HepG2 (cell line): Measurements from ENCODE around the gene COX10. TPM values are rescaled to one million over a fixed set of nuclear protein-coding genes. Genes with fewer than 3 reads are reported as not detected.

Experiments used
- ATAC-seq: fragments of 200-7000 bp; cut with Tn5 transposase; 3 replicates; pipeline ENCODE4 v1.9.1; 2020; ENCODE audit warnings: mild to moderate bottlenecking, moderate library complexity
- BruUV-seq: library from RNA; stranded (reverse); fragments of 400-500 nt; replicated peaks from 2 replicates; lab custom pipeline; 2021; lab: Mats Ljungman, UMichigan
- CTCF ChIA-PET: fragments of 300-600 bp; formaldehyde crosslinking; extraction: SDS; loops from one replicate; lab custom pipeline; 2021; ENCODE audit warnings: low total read pairs, inconsistent platforms, low intra/inter-chr PET ratio; lab: Yijun Ruan, JAX
- POLR2A ChIA-PET: fragments of 350-600 bp; sonication (Branson Sonifier 250); formaldehyde crosslinking; loops from one replicate; lab custom pipeline; 2020; ENCODE audit warnings: antibody characterized with exemption, inconsistent platforms; lab: Yijun Ruan, JAX
- DNase-seq: peaks from one replicate; pipeline ENCODE4 v3.0.0-alpha.2; 2015; ENCODE audit warnings: low spot score
- FAIRE-seq: peaks from 3 replicates; lab custom pipeline; 2011; peaks lifted over from hg19 to GRCh38; lab: Jason Lieb, UNC
- H2AFZ ChIP-seq: one replicate; pipeline ENCODE4 v1.6.1; 2011; ENCODE audit warnings: low read length, inconsistent platforms
- H3K27ac ChIP-seq: fragments of 300-600 bp; 3 replicates; pipeline ENCODE4 v1.8.0; 2011; ENCODE audit warnings: mixed run types, mild to moderate bottlenecking, mixed read lengths, low read length, inconsistent platforms; ENCODE audit not compliant: insufficient read depth; ENCODE audit errors: extremely low read length
- H3K27me3 ChIP-seq, 2 experiments: fragments of 200-600 bp in 1 of 2; 2 replicates in 1 of 2; 3 replicates in 1 of 2; pipeline versions ENCODE4 v1.6.0 to v1.8.0; 2011; ENCODE audit warnings: low read length in 2 of 2, mild to moderate bottlenecking in 2 of 2, moderate library complexity in 2 of 2, inconsistent platforms in 1 of 2; ENCODE audit not compliant: insufficient read depth in 2 of 2, control insufficient read depth in 1 of 2
- H3K36me3 ChIP-seq, 2 experiments: fragments of 200-600 bp in 1 of 2; replicated peaks in 1 of 2; 2 replicates in 1 of 2; 3 replicates in 1 of 2; pipeline versions ENCODE4 v1.5.1 to v1.8.0; 2011; ENCODE audit warnings: low read length in 2 of 2, inconsistent platforms in 1 of 2; ENCODE audit not compliant: insufficient read depth in 2 of 2, control insufficient read depth in 1 of 2
- H3K4me1 ChIP-seq: 2 replicates; pipeline ENCODE4 v1.5.1; 2012; ENCODE audit warnings: low read length, inconsistent platforms; ENCODE audit not compliant: insufficient read depth
- H3K4me2 ChIP-seq: 2 replicates; pipeline ENCODE4 v1.6.0; 2011; ENCODE audit warnings: low read depth, low read length, inconsistent platforms
- H3K4me3 ChIP-seq, 3 experiments: fragments of 200-600 bp in 1 of 3; sonication (generic), shearing (Covaris generic) in 1 of 3; replicated peaks in 1 of 3; 2 replicates each; pipeline ENCODE4 v1.5.1; 2011 to 2016; ENCODE audit warnings: low read length in 3 of 3, inconsistent platforms in 2 of 3, low read depth in 2 of 3, mild to moderate bottlenecking in 2 of 3, control low read depth in 1 of 3, mixed read lengths in 1 of 3; ENCODE audit not compliant: insufficient read depth in 1 of 3
- H3K79me2 ChIP-seq: one replicate; pipeline ENCODE4 v1.6.1; 2011; ENCODE audit warnings: low read length, inconsistent platforms; ENCODE audit not compliant: insufficient read depth
- H3K9ac ChIP-seq: 2 replicates; pipeline ENCODE4 v1.6.0; 2011; ENCODE audit warnings: mild to moderate bottlenecking, low read depth, low read length, inconsistent platforms; ENCODE audit not compliant: insufficient read depth
- H3K9me3 ChIP-seq: 2 replicates; pipeline ENCODE4 v1.5.1; 2012; ENCODE audit warnings: mild to moderate bottlenecking, low read length
- H4K20me1 ChIP-seq: 2 replicates; pipeline ENCODE4 v1.6.0; 2011; ENCODE audit warnings: inconsistent platforms, mild to moderate bottlenecking, low read length, moderate library complexity; ENCODE audit not compliant: insufficient read depth
- ETV5 ChIP-seq: IDR thresholded peaks from 2 replicates; pipeline ENCODE4 v1.6.1; 2018; ENCODE audit warnings: missing biosample characterization, missing genetic modification reagents, inconsistent platforms, borderline replicate concordance
- NFE2 ChIP-seq: sonication (generic); formaldehyde crosslinking; IDR thresholded peaks from 2 replicates; pipeline ENCODE4 v1.4.0; 2020; ENCODE audit warnings: missing genetic modification reagents
- NR0B2 ChIP-seq: sonication (generic); formaldehyde crosslinking; IDR thresholded peaks from 2 replicates; pipeline ENCODE4 v1.4.0; 2020; ENCODE audit warnings: mild to moderate bottlenecking, missing genetic modification reagents
- PRMT3 ChIP-seq: sonication (generic); formaldehyde crosslinking; IDR thresholded peaks from 2 replicates; pipeline ENCODE4 v1.8.1; 2022; ENCODE audit warnings: low read depth, mild to moderate bottlenecking, moderate library complexity, missing genetic modification reagents, borderline replicate concordance
- SETDB1 ChIP-seq: sonication (generic); formaldehyde crosslinking; IDR thresholded peaks from 2 replicates; pipeline ENCODE4 v1.5.1; 2020; ENCODE audit warnings: missing genetic modification reagents, mild to moderate bottlenecking, borderline replicate concordance
- SP1 ChIP-seq, 2 experiments: fragments of 450-650 bp in 1 of 2; sonication (generic) in 1 of 2; formaldehyde crosslinking in 1 of 2; IDR thresholded peaks; 2 replicates each; pipeline versions ENCODE4 v1.4.0 to v1.6.1; 2016 to 2020; ENCODE audit warnings: missing genetic modification reagents in 1 of 2
- SRY ChIP-seq: sonication (generic); formaldehyde crosslinking; IDR thresholded peaks from 2 replicates; pipeline ENCODE4 v1.8.0; 2022; ENCODE audit warnings: mild to moderate bottlenecking, missing genetic modification reagents
- TARDBP ChIP-seq: sonication (generic); formaldehyde crosslinking; IDR thresholded peaks from 2 replicates; pipeline ENCODE4 v1.8.0; 2022; ENCODE audit warnings: mild to moderate bottlenecking, missing genetic modification reagents
- ZNF234 ChIP-seq: sonication (generic); formaldehyde crosslinking; conservative IDR thresholded peaks from 2 replicates; pipeline ENCODE4 v1.5.1; 2020; ENCODE audit warnings: mild to moderate bottlenecking, missing genetic modification reagents
- ZNF292 ChIP-seq: sonication (generic); formaldehyde crosslinking; IDR thresholded peaks from 2 replicates; pipeline ENCODE4 v1.8.1; 2022; ENCODE audit warnings: mild to moderate bottlenecking, low read depth, missing genetic modification reagents, borderline replicate concordance
- ZNF335 ChIP-seq: sonication (generic); formaldehyde crosslinking; IDR thresholded peaks from 2 replicates; pipeline ENCODE4 v1.4.0; 2020; ENCODE audit warnings: missing genetic modification reagents
- ZNF451 ChIP-seq: sonication (generic); formaldehyde crosslinking; IDR thresholded peaks from 2 replicates; pipeline ENCODE4 v1.5.0; 2020; ENCODE audit warnings: mild to moderate bottlenecking, missing genetic modification reagents
- ZNF746 ChIP-seq: sonication (generic); formaldehyde crosslinking; IDR thresholded peaks from 2 replicates; pipeline ENCODE4 v1.8.0; 2022; ENCODE audit warnings: mild to moderate bottlenecking, missing genetic modification reagents
- ZNF773 ChIP-seq: sonication (generic); formaldehyde crosslinking; IDR thresholded peaks from 2 replicates; pipeline ENCODE4 v1.4.0; 2020; ENCODE audit warnings: missing genetic modification reagents, borderline replicate concordance
- ZNF839 ChIP-seq: sonication (generic); formaldehyde crosslinking; IDR thresholded peaks from 2 replicates; pipeline ENCODE4 v1.4.0; 2020; ENCODE audit warnings: missing genetic modification reagents, mild to moderate bottlenecking, borderline replicate concordance
- WGBS: methylation state at CpG from one replicate; pipeline ENCODE4 v1.1.6; 2017; ENCODE audit warnings: low lambda C conversion rate; 5-methylcytosine and 5-hydroxymethylcytosine counted together
- in situ Hi-C: cut with HindIII; loops from 2 replicates; pipeline ENCODE4 v1.10.0; 2017; ENCODE audit warnings: low pct_unique_long_range_greater_than_20kb; ENCODE audit not compliant: extremely low pct_ligation_motif_present
- intact Hi-C: fragments of 100-400 bp; cut with micrococcal nuclease; formaldehyde crosslinking; loops from one replicate; pipeline ENCODE4 v1.10.0; 2022; ENCODE audit not compliant: unreplicated experiment
- polyA plus RNA-seq, 8 experiments: library from polyadenylated mRNA; depleted of rRNA in 3 of 8; stranded (reverse) in 7 of 8; unstranded in 1 of 8; fragments of >200 nt; fragmentation: Illumina TruSeq in 4 of 8; extraction: Trizol in 4 of 8; gene quantifications; 2 replicates each; pipeline versions ENCODE4 v1.2.1 to v1.2.3, GENCODE V29; 2011 to 2016; ENCODE audit warnings: low read depth in 4 of 8, missing spikeins in 1 of 8, mixed read lengths in 1 of 8; ENCODE audit not compliant: insufficient read depth in 1 of 8
- total RNA-seq, 5 experiments: library from RNA; depleted of rRNA; stranded (reverse); fragments of >200 nt; fragmentation: Illumina TruSeq; extraction: Trizol; gene quantifications; 2 replicates each; pipeline ENCODE4 v1.2.3, GENCODE V29; 2016; ENCODE audit warnings: low read depth in 1 of 5

COX10 gene
- total and polyA plus RNA-seq, 2 of the 13 experiments (the other 11 are each of a cell fraction or from before 2014, with no cell fraction given), result 13.9 to 20.1 TPM

- TF ChIP-seq ZNF292 (CRISPR knock-in tag) (no peak), PRMT3 (CRISPR knock-in tag) (no peak), ZNF746 (no peak), SRY (CRISPR knock-in tag) (no peak), NR0B2 (no peak), ZNF335 (CRISPR knock-in tag) (no peak), TARDBP (CRISPR knock-in tag) (no peak), ZNF839 (no peak), ZNF773 (CRISPR knock-in tag) (no peak), NFE2 (no peak), SP1 (IDR thresholded peaks at IDR 0.05) (no peak), SP1 (CRISPR knock-in tag; IDR thresholded peaks at IDR 0.05) (no peak), ZNF451 (CRISPR knock-in tag) (no peak), SETDB1 (CRISPR knock-in tag) (no peak), ETV5 (no peak), ZNF234 (CRISPR knock-in tag) (no peak)
- 95% methylated on average over 4 of the region's 4 CpGs for WGBS
- Histone ChIP-seq H3K4me2 (no peak overlapping the region), H3K4me3 (no peak overlapping the region), H3K27me3 (no peaks in the 10 kb centered on the region), H3K36me3 (no peaks in the 10 kb centered on the region), H3K9ac (no peak overlapping the region), H3K79me2 (no peaks in the 10 kb centered on the region), H3K27ac (no peak overlapping the region), H4K20me1 (no peaks in the 10 kb centered on the region), H3K9me3 (no peaks in the 10 kb centered on the region), H3K4me1 (no peaks in the 10 kb centered on the region), H2AFZ (no peak overlapping the region)
- intact Hi-C loops, result no loop called here
- DNase-seq (no peak), FAIRE-seq (no peak), ATAC-seq (no peak)
- CTCF ChIA-PET, result no interaction called here
- POLR2A ChIA-PET, result no interaction called here
- BruUV-seq, result no TSS peak
- in situ Hi-C loops, result no loop called here
Measured at GRCh38 chr17:14144508-14144907, 75.2 kb downstream of the COX10 start.
